Mesothelial cell of epicardium (in vitro differentiated cells): ENCODE data around the gene NID2. TPM values are rescaled to one million over a fixed set of nuclear protein-coding genes. Genes with fewer than 3 reads are reported as not detected.

Source experiments
- DNase-seq, 2 experiments: peaks; one replicate each; pipeline ENCODE4 v3.0.0; 2021; ENCODE audit warnings: low spot score in 2 of 2; ENCODE audit not compliant: unreplicated experiment in 2 of 2
- H3K27ac Mint-ChIP-seq: 2 replicates; pipeline ENCODE4 v1.8.0; 2021; ENCODE audit warnings: mixed read lengths
- H3K27me3 Mint-ChIP-seq: 2 replicates; pipeline ENCODE4 v1.8.0; 2021; ENCODE audit warnings: low read depth, mixed read lengths
- H3K36me3 Mint-ChIP-seq: 2 replicates; pipeline ENCODE4 v1.8.0; 2021; ENCODE audit warnings: mixed read lengths
- H3K4me1 Mint-ChIP-seq: 2 replicates; pipeline ENCODE4 v1.8.0; 2021; ENCODE audit warnings: mixed read lengths
- H3K4me3 Mint-ChIP-seq: 2 replicates; pipeline ENCODE4 v1.8.0; 2021; ENCODE audit warnings: mild to moderate bottlenecking, moderate library complexity, mixed read lengths
- H3K9me3 Mint-ChIP-seq: 2 replicates; pipeline ENCODE4 v1.8.0; 2021; ENCODE audit warnings: mixed read lengths
- total RNA-seq: library from RNA; stranded (reverse); gene quantifications from 3 replicates; pipeline ENCODE4 v1.2.1, GENCODE V29; 2021
- TF ChIP-seq, protein P1 (sequence below): fragments of 200-600 bp; sonication (generic); IDR thresholded peaks from one replicate; pipeline ENCODE4 v1.5.0; 2021; ENCODE audit warnings: antibody characterized with exemption; ENCODE audit not compliant: unreplicated experiment

The NID2 gene
- total RNA-seq, 1 donor from 2014 or later, result 120 TPM

DNA sequence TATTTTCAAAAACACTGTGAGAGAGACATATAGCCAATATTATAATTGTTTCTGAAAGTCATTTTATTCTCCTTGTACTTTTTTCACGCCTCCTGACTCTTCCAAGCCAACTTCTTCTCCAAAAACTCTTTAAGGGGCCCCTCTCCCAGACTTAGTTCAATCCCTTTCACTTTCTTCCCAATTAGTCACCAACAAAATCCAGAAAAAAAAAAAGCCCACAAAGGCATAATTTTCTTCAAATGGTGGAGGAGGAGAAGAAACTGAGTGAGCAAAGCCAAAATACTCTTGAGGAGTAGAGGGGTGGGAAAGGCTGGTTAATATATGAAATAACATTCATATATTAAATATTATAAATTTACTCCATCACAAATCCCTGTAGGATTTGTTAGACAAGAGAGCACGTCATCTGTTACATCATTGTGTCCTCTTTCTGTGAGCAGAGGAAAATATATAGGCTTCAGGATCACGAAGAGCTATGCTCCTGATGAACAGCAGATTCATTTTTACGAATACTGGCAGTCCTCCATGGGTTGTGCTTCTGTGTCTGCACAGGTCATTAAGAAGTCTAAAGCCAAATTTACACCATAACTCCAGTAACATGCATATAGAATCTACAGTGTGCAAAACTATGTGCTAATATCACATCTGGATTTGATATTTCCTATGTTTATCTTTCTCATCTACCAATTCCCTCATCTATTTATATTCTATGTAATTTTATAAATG lies 25.9 kb upstream of the NID2 start:
- Mint-ChIP-seq H3K4me3 (no peak overlapping the region), H3K4me1 (peaks cover 2% of the 10 kb centered on the region), H3K27ac (no peak overlapping the region), H3K9me3 (peaks cover 3% of the 10 kb centered on the region), H3K27me3 (peaks cover 3% of the 10 kb centered on the region), H3K36me3 (no peaks in the 10 kb centered on the region)
- TF ChIP-seq, protein P1, sequence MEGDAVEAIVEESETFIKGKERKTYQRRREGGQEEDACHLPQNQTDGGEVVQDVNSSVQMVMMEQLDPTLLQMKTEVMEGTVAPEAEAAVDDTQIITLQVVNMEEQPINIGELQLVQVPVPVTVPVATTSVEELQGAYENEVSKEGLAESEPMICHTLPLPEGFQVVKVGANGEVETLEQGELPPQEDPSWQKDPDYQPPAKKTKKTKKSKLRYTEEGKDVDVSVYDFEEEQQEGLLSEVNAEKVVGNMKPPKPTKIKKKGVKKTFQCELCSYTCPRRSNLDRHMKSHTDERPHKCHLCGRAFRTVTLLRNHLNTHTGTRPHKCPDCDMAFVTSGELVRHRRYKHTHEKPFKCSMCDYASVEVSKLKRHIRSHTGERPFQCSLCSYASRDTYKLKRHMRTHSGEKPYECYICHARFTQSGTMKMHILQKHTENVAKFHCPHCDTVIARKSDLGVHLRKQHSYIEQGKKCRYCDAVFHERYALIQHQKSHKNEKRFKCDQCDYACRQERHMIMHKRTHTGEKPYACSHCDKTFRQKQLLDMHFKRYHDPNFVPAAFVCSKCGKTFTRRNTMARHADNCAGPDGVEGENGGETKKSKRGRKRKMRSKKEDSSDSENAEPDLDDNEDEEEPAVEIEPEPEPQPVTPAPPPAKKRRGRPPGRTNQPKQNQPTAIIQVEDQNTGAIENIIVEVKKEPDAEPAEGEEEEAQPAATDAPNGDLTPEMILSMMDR, result no peak
- DNase-seq, result no peak

DNA sequence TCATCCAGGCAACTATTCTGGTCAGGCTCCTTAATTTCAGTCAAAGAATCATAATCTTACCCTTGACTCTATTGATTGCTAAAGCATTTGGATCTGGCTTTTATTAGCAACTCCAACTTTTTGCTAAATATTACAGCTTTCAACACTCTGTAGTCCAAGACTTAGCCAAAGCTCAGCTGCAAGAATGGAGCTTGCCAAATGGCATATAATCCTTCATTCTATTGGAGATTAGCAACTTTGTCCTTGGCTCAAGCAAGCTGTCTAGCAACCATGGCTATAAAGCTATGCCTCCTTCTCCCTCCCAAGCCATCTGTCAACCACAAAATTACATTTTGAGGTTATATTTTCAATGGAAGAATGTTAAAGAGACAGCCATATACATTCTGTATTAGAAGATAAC lies 23.1 kb upstream of the NID2 start:
- H3K9me3 Mint-ChIP-seq, result peaks cover 3% of the 10 kb centered on the region
- H3K4me3 Mint-ChIP-seq, result no peak overlapping the region
- TF ChIP-seq, protein P1, result no peak
- peaks cover 3% of the 10 kb centered on the region for H3K27me3 Mint-ChIP-seq
- H3K27ac Mint-ChIP-seq, result no peak overlapping the region
- no peaks in the 10 kb centered on the region for H3K36me3 Mint-ChIP-seq
- peaks cover 2% of the 10 kb centered on the region for H3K4me1 Mint-ChIP-seq
- DNase-seq, result no peak

DNA sequence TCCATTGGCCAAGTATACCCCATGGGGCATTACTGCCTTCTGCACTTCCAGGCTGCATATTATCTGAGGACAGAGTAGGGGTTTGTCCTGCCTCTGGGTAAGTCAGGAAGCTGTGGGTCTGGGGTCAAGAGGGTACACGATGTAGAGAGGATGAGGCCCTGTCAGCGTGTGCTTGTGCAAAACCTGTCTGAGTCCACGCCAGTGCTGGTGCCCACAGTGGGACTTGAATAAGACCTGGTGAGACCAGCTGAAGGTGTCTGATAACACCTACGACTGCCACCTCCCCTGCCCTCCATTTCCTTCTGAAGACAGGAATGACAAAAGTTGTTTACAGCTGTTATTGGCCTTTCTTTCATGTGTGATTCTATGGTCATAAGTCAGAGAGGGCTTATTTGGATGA lies 22.1 kb upstream of the NID2 start:
- Mint-ChIP-seq H3K4me3 (no peak overlapping the region), H3K27ac (no peak overlapping the region), H3K4me1 (peaks cover 2% of the 10 kb centered on the region), H3K27me3 (peaks cover 3% of the 10 kb centered on the region), H3K9me3 (peaks cover 1% of the 10 kb centered on the region), H3K36me3 (no peaks in the 10 kb centered on the region)
- TF ChIP-seq, protein P1, result no peak
- no peak for DNase-seq

DNA sequence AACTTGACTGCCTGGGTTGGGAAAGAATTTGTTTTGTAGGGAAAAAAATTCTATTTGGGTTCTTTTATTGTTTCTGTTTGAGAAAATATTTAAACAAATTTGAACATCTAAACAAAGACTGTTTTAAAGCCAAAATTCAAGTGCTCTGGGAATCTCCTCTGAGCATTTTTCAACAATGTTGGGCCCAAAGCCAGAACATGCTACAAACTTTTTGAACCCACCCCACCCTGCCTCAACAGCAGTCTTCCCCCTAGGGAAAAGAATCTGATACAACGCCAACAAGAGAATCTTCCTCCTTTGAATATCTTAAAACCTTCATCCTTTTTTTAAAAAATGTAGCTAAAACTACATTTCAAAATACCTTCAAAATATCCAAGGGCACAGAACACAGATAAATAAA lies 20.4 kb upstream of the NID2 start:
- Mint-ChIP-seq H3K9me3 (peaks cover 16% of the 10 kb centered on the region), H3K4me3 (no peak overlapping the region), H3K4me1 (no peaks in the 10 kb centered on the region), H3K36me3 (no peaks in the 10 kb centered on the region), H3K27ac (no peak overlapping the region), H3K27me3 (peaks cover 3% of the 10 kb centered on the region)
- TF ChIP-seq, protein P1, result no peak
- no peak for DNase-seq

DNA sequence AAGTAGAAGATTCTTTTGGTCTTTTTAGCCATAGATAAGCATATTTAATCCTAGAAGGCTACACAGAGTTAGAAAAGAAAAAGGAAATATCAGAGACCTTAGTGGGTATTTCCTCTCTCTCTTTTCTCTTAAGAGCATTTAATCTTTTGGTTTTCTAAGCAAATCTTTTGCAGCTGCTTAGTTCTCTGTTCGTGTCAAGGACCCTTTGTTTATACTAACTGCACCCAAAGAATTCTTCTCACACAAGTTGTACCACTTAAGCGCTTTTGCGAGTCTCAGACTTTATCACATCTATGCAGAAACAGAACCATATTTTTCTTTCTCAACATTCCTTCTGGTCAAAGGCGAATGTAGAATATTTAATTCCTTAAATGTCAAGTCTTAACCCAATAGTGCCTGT lies 17.9 kb upstream of the NID2 start:
- H3K9me3 Mint-ChIP-seq, result peaks cover 18% of the 10 kb centered on the region
- no peaks in the 10 kb centered on the region for H3K4me1 Mint-ChIP-seq
- TF ChIP-seq, protein P1, result no peak
- DNase-seq, result no peak
- no peaks in the 10 kb centered on the region for H3K36me3 Mint-ChIP-seq
- H3K27ac Mint-ChIP-seq, result peak overlapping the region; percentile 48
- no peak overlapping the region for H3K4me3 Mint-ChIP-seq
- peaks cover under 1% of the 10 kb centered on the region for H3K27me3 Mint-ChIP-seq
